ENCODE results near the gene GORASP2.

Gene GORASP2

GRCh38 chr2:171008550-171009205 is 79.6 kb downstream of the GORASP2 start:
- no peak for DNase-seq

- DNase-seq, result no peak
Observed at GRCh38 chr2:171009386-171009785, 80.3 kb downstream of the GORASP2 start.

GRCh38 chr2:171013851-171014250 is 84.8 kb downstream of the GORASP2 start:
- DNase-seq, result no peak

- DNase-seq, result no peak
Observed at GRCh38 chr2:171016125-171016524, 87.1 kb downstream of the GORASP2 start.
